Measurements from ENCODE around the gene SDHB.

The SDHB gene

GRCh38 chr1:17053685-17054410 lies at the start of gene SDHB:
SDHB (minus strand) TSS chr1:17054032; CDS start chr1:17054019, 13 bp downstream.
- DNase-seq, result peak; percentile 92

GRCh38 chr1:17102232-17102631 lies 48.4 kb upstream of the SDHB start:
- no peak for DNase-seq

GRCh38 chr1:17101261-17101660 lies 47.4 kb upstream of the SDHB start:
- DNase-seq, result no peak

GRCh38 chr1:17099616-17100340 lies 45.9 kb upstream of the SDHB start:
- DNase-seq, result no peak

GRCh38 chr1:17098446-17099317 lies 44.9 kb upstream of the SDHB start:
- DNase-seq, result no peak

GRCh38 chr1:17097787-17098186 lies 44.0 kb upstream of the SDHB start:
- no peak for DNase-seq

GRCh38 chr1:17097147-17097546 lies 43.3 kb upstream of the SDHB start:
- no peak for DNase-seq

GRCh38 chr1:17096584-17096983 lies 42.8 kb upstream of the SDHB start:
- no peak for DNase-seq

- no peak for DNase-seq
These were observed 41.3 kb upstream of the SDHB start for GRCh38 chr1:17095141-17095540.

- DNase-seq, result no peak
These were observed 40.8 kb upstream of the SDHB start for GRCh38 chr1:17094664-17095063.

- DNase-seq, result no peak
These were observed 40.1 kb upstream of the SDHB start for GRCh38 chr1:17093822-17094393.

- DNase-seq, result no peak
These were observed 37.4 kb upstream of the SDHB start for GRCh38 chr1:17091252-17091651.

GRCh38 chr1:17089506-17089905 lies 35.7 kb upstream of the SDHB start:
- no peak for DNase-seq

GRCh38 chr1:17086751-17087150 lies 32.9 kb upstream of the SDHB start:
- DNase-seq, result no peak

GRCh38 chr1:17084787-17085186 lies 31.0 kb upstream of the SDHB start:
- no peak for DNase-seq

- no peak for DNase-seq
These were observed 28.9 kb upstream of the SDHB start for GRCh38 chr1:17082761-17083160.

GRCh38 chr1:17081439-17081838 lies 27.6 kb upstream of the SDHB start:
- DNase-seq, result no peak

GRCh38 chr1:17080880-17081279 lies 27.0 kb upstream of the SDHB start:
- no peak for DNase-seq

- DNase-seq, result no peak
These were observed 26.4 kb upstream of the SDHB start for GRCh38 chr1:17080085-17080759.

- DNase-seq, result no peak
These were observed 25.4 kb upstream of the SDHB start for GRCh38 chr1:17078991-17079868.

GRCh38 chr1:17075470-17076255 lies 21.8 kb upstream of the SDHB start:
- no peak for DNase-seq
